Fibroblast of the aortic adventitia (primary cell): ENCODE results near the gene CCDC50. TPM values are rescaled to one million over a fixed set of nuclear protein-coding genes. Genes with fewer than 3 reads are reported as not detected.

Source experiments
- DNase-seq: peaks from one replicate; pipeline ENCODE4 v3.0.0-alpha.2; 2010; ENCODE audit warnings: low read depth
- H3K4me3 ChIP-seq: 2 replicates; pipeline ENCODE4 v1.5.1; 2011; ENCODE audit warnings: low read depth, mild to moderate bottlenecking, control low read depth, low read length, moderate library complexity
- total RNA-seq: library from RNA; depleted of rRNA; stranded (reverse); fragments of >200 nt; gene quantifications from 2 replicates; pipeline ENCODE4 v1.2.3, GENCODE V29; 2012; ENCODE audit warnings: low replicate concordance
- TF ChIP-seq, protein P1 (sequence below): IDR thresholded peaks from 2 replicates; pipeline ENCODE4 v1.5.1; 2011; ENCODE audit warnings: mild to moderate bottlenecking, low read length, control low read depth, inconsistent platforms; ENCODE audit not compliant: insufficient read depth

The CCDC50 gene
- total RNA-seq, 1 donor, result 84.6 TPM

DNA sequence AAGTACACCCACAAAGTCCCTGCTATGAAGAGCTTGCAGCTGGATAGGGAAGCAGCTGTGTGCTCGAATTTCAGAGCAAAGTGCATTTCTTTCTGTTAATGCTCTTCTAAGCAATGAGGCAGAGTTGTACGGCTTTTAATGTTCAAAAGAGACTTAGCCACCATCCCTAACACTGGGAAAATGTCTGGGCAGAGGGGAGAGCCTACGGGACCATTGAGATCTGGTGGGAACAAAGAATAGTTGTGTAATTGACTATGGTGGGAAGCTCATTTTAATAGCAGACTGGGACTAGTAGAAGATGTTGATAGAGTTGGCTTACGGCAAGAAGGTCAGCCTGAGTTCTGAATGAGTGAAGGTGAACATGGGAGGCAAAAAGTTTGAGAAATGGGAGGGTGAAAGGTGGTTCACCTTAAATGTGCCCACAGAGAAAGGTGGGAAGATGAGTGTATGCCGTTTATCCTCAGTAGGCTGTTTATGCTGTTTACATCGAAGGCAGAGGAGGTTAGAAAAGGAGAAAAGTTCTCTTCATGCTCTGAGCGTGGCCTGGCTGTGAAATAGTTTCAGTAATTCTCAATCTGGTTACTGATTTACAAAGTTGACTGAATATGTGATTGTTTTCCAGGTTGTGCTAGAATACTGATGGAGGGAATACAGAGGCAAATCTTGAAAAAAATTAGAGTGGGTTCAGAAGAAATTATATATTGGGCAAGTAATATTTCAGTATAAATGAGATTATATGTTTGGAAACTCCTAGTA lies 24.0 kb downstream of the CCDC50 start:
- TF ChIP-seq, protein P1, sequence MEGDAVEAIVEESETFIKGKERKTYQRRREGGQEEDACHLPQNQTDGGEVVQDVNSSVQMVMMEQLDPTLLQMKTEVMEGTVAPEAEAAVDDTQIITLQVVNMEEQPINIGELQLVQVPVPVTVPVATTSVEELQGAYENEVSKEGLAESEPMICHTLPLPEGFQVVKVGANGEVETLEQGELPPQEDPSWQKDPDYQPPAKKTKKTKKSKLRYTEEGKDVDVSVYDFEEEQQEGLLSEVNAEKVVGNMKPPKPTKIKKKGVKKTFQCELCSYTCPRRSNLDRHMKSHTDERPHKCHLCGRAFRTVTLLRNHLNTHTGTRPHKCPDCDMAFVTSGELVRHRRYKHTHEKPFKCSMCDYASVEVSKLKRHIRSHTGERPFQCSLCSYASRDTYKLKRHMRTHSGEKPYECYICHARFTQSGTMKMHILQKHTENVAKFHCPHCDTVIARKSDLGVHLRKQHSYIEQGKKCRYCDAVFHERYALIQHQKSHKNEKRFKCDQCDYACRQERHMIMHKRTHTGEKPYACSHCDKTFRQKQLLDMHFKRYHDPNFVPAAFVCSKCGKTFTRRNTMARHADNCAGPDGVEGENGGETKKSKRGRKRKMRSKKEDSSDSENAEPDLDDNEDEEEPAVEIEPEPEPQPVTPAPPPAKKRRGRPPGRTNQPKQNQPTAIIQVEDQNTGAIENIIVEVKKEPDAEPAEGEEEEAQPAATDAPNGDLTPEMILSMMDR, result no peak
- DNase-seq, result no peak

DNA sequence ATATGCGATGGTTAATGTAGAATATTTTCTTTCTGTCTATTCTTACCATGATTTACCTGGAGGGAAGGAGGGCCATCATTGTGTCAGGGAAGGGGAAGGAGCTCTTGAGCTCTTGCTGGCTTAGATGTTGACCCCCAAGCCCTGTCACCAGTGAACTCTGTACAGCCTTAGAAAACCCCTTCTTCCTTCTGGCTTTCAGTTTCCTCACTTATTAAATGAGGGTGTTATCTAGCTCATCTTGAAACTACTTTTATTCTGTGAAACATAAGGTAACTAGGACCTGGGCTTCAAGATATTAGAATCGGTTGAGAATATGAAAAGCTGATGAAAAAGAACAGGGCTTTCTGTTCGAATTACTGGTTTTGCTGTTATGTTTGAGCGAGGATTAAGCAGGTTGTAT lies 26.2 kb downstream of the CCDC50 start:
- TF ChIP-seq, protein P1, result no peak
- no peak for DNase-seq

More for the DNA sequence above, 24.0 kb downstream of the CCDC50 start:
- H3K4me3 ChIP-seq, result no peak overlapping the region

DNA sequence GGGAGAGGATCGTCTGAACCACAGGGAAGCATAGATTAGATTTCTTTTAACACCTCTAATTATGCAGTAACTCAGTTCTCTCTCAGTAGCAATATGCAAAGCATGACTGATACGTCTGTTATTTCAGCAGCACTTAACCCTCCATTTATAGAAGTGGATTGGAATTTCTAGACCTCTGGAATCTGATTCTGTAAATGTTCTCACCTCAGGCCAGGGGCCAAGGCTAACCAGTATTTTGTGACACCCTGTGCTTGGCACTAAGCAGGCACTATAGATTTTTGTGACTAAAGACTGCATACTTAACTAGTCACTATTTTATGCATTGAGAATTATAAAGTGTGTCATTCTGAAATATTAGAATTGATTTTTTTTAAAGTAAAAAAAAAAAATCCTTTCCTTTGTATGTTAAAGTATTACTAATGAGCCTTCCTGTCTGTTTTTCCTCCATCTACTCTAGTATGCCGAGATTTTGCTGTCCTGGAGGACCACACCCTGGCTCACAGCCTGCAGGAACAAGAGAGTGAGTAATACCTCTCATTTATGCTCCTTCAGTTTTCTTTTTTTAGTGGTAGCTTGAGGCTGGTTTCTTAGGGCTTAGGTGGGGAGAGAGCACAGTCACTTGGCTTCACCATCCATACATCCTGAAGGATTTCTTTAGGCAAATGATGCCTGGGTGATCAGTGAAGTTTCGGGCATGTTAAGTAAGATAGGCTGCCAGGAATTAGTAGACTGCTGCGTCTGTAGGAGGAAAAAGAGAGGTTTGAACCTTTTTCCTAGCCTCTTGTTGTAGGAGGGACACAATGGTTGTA lies 27.6 kb downstream of the CCDC50 start:
- peak overlapping the region; percentile 10 for H3K4me3 ChIP-seq
- peak; percentile 87 for DNase-seq
- TF ChIP-seq, protein P1, result no peak

More for the DNA sequence above, 26.2 kb downstream of the CCDC50 start:
- H3K4me3 ChIP-seq, result no peak overlapping the region

DNA sequence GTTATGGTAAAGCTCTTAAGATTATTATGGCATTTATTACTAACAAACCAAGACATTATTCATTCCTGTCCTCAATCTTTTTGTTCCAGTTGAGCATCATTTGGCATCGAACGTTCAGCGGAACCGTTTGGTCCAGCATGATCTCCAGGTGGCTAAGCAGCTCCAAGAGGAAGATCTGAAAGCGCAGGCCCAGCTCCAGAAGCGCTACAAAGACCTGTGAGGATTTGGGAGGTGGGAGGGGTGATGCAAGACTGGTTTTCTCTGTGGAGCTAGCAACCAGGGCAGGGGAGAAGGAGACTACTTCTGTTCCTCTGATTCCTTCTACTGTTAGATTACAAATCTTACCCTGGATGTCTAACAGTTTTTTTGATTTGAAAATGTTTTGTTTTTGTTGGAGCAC lies 28.7 kb downstream of the CCDC50 start:
- no peak overlapping the region for H3K4me3 ChIP-seq
- DNase-seq, result no peak
- TF ChIP-seq, protein P1, result no peak

DNA sequence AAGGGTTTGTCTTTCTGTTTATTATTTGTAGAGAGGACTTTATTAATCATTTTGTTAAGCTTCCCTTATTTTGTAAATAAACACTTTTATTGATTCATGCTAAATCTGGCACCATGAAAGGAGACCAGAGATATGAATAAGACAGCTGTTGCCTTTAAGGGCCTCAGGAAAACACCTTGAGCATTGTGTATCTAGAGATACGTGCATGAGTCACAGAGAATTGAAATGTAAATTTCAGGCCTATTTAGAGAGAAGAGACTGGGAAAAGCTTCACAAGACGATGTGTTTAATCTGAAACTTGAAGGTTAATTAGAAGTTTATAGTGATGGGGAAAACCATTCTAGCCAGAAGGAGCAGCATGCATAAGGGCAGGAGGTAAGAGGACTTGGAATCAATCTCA lies 29.7 kb downstream of the CCDC50 start:
- no peak for DNase-seq
- TF ChIP-seq, protein P1, result no peak

DNA sequence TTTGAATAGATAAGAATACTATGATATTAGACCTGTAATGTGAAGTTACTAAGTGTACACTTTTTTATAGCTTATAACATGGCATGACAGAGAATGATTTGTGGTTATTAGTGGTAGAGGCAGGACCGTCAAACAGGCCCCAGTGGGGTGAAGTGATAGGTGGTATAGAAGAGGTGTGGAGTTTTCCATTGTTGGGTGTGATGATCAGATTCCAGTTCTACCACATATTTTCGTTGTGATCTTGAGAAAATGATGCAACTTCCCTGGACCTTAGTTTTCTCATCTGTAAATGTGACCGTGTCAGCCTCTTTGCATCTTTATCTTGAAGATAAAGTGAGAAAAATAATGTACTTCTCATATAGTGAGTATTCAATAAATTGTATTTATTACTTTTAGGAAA lies 31.4 kb downstream of the CCDC50 start:
- TF ChIP-seq, protein P1, result no peak
- no peak for DNase-seq
- H3K4me3 ChIP-seq, result no peak overlapping the region

More for the DNA sequence above, 29.7 kb downstream of the CCDC50 start:
- no peak overlapping the region for H3K4me3 ChIP-seq
